PC-9 (cell line): ENCODE results near the gene PPP2R2C. TPM values are rescaled to one million over a fixed set of nuclear protein-coding genes. Genes with fewer than 3 reads are reported as not detected.

Experiments used
- BruUV-seq: library from RNA; stranded (reverse); fragments of 400-500 nt; replicated peaks from 2 replicates; lab custom pipeline; 2021; lab: Mats Ljungman, UMichigan
- CTCF ChIA-PET: fragments of 300-600 bp; sonication (Branson Sonifier 250); formaldehyde crosslinking; loops from one replicate; lab custom pipeline; 2022; ENCODE audit warnings: antibody characterized with exemption; lab: Charles Lee
- POLR2A ChIA-PET: fragments of 300-600 bp; sonication (Branson Sonifier 250); formaldehyde crosslinking; loops from one replicate; lab custom pipeline; 2022; ENCODE audit warnings: antibody characterized with exemption; ENCODE audit not compliant: unreplicated experiment; lab: Charles Lee
- DNase-seq, 2 experiments: peaks; one replicate each; pipeline versions ENCODE4 v3.0.0 to v3.0.0-alpha.2; 2015 to 2022; ENCODE audit warnings: mixed read lengths in 1 of 2
- H2AFZ ChIP-seq: fragments of 200-600 bp; sonication (generic); 2 replicates; pipeline ENCODE4 v1.8.1; 2017; ENCODE audit warnings: antibody characterized with exemption
- H3F3A ChIP-seq: fragments of 200-600 bp; sonication (generic); 2 replicates; pipeline ENCODE4 v1.8.1; 2017; ENCODE audit warnings: antibody characterized with exemption, mild to moderate bottlenecking, low read depth; ENCODE audit not compliant: insufficient read depth
- H3K27ac ChIP-seq: fragments of 200-600 bp; sonication (generic); 2 replicates; pipeline ENCODE4 v1.6.1; 2016; ENCODE audit warnings: mixed run types
- H3K27me3 ChIP-seq: fragments of 200-600 bp; sonication (generic); 2 replicates; pipeline ENCODE4 v1.6.1; 2016; ENCODE audit warnings: low read depth, mixed run types; ENCODE audit not compliant: insufficient read depth
- H3K36me3 ChIP-seq: fragments of 200-600 bp; sonication (generic); 2 replicates; pipeline ENCODE4 v1.6.1; 2016; ENCODE audit warnings: low read depth, mixed run types
- H3K4me1 ChIP-seq: fragments of 200-600 bp; sonication (generic); replicated peaks from 2 replicates; pipeline ENCODE4 v1.6.1; 2016; ENCODE audit warnings: mixed run types; ENCODE audit not compliant: insufficient read depth
- H3K4me2 ChIP-seq: fragments of 200-600 bp; sonication (generic); 2 replicates; pipeline ENCODE4 v1.6.1; 2017; ENCODE audit warnings: mixed run types
- H3K4me3 ChIP-seq: fragments of 200-600 bp; sonication (generic); 2 replicates; pipeline ENCODE4 v1.6.1; 2016; ENCODE audit warnings: mixed run types
- H3K79me2 ChIP-seq: fragments of 200-600 bp; sonication (generic); 2 replicates; pipeline ENCODE4 v1.6.1; 2017; ENCODE audit warnings: low read depth, mixed run types
- H3K9me2 ChIP-seq: fragments of 200-600 bp; sonication (generic); 2 replicates; pipeline ENCODE4 v1.8.1; 2017; ENCODE audit warnings: mild to moderate bottlenecking; ENCODE audit not compliant: insufficient read depth
- H3K9me3 ChIP-seq: fragments of 200-600 bp; sonication (generic); 2 replicates; pipeline ENCODE4 v1.8.1; 2016; ENCODE audit warnings: low read depth; ENCODE audit not compliant: insufficient read depth
- H4K20me1 ChIP-seq: fragments of 200-600 bp; sonication (generic); 2 replicates; pipeline ENCODE4 v1.8.1; 2017; ENCODE audit not compliant: insufficient read depth
- CTCF ChIP-seq: fragments of 200-600 bp; sonication (generic); conservative IDR thresholded peaks from 2 replicates; pipeline ENCODE4 v1.6.1; 2017; ENCODE audit warnings: mixed run types, antibody characterized with exemption, mild to moderate bottlenecking, moderate library complexity
- EZH2 ChIP-seq: fragments of 200-600 bp; sonication (generic); IDR thresholded peaks from 2 replicates; pipeline ENCODE4 v1.8.0; 2017; ENCODE audit warnings: antibody characterized with exemption, low read depth
- intact Hi-C: fragments of 100-400 bp; cut with micrococcal nuclease; formaldehyde crosslinking; loops from one replicate; pipeline ENCODE4 v1.10.0; 2022; ENCODE audit not compliant: unreplicated experiment
- total RNA-seq: library from RNA; stranded (reverse); gene quantifications from 2 replicates; pipeline ENCODE4 v1.2.3, GENCODE V29; 2021

Gene PPP2R2C
- total RNA-seq, 1 experiment from 2014 or later = 40.9 TPM

- Histone ChIP-seq H3K4me1 (no peaks in the 10 kb centered on the region), H3K9me3 (no peaks in the 10 kb centered on the region), H3K9me2 (no peaks in the 10 kb centered on the region), H3K4me2 (no peak overlapping the region), H3K36me3 (no peaks in the 10 kb centered on the region), H2AFZ (no peak overlapping the region), H3K4me3 (no peak overlapping the region), H4K20me1 (no peaks in the 10 kb centered on the region), H3K27ac (no peak overlapping the region), H3F3A (no peaks in the 10 kb centered on the region), H3K27me3 (no peaks in the 10 kb centered on the region), H3K79me2 (no peaks in the 10 kb centered on the region)
- intact Hi-C loops = no loop called here
- ChIA-PET CTCF (no interaction called here), POLR2A (no interaction called here)
- TF ChIP-seq CTCF (no peak), EZH2 (no peak)
- no peak for DNase-seq
- no TSS peak for BruUV-seq
Observed at GRCh38 chr4:6499238-6499600, 26.8 kb upstream of the PPP2R2C start.

GRCh38 chr4:6498511-6499237, 26.3 kb upstream of the PPP2R2C start:
- no peaks in the 10 kb centered on the region for H3K79me2 ChIP-seq
- H3K27me3 ChIP-seq = no peaks in the 10 kb centered on the region
- H3K4me2 ChIP-seq = no peak overlapping the region
- no peak overlapping the region for H2AFZ ChIP-seq
- no peak overlapping the region for H3K27ac ChIP-seq
- no TSS peak for BruUV-seq
- no peaks in the 10 kb centered on the region for H3K9me2 ChIP-seq
- no peaks in the 10 kb centered on the region for H3K4me1 ChIP-seq
- ChIA-PET POLR2A (no interaction called here), CTCF (no interaction called here)
- H3K4me3 ChIP-seq = no peak overlapping the region
- H3K9me3 ChIP-seq = no peaks in the 10 kb centered on the region
- DNase-seq = no peak
- no peaks in the 10 kb centered on the region for H3F3A ChIP-seq
- intact Hi-C loops = no loop called here
- H3K36me3 ChIP-seq = no peaks in the 10 kb centered on the region
- TF ChIP-seq EZH2 (no peak), CTCF (no peak)
- H4K20me1 ChIP-seq = no peaks in the 10 kb centered on the region

- CTCF ChIA-PET = no interaction called here
- H3K36me3 ChIP-seq = no peaks in the 10 kb centered on the region
- no peak overlapping the region for H3K4me2 ChIP-seq
- H3K4me3 ChIP-seq = no peak overlapping the region
- H3K27me3 ChIP-seq = no peaks in the 10 kb centered on the region
- no peaks in the 10 kb centered on the region for H3F3A ChIP-seq
- H2AFZ ChIP-seq = no peak overlapping the region
- no peaks in the 10 kb centered on the region for H3K9me3 ChIP-seq
- H3K79me2 ChIP-seq = no peaks in the 10 kb centered on the region
- no peak overlapping the region for H3K27ac ChIP-seq
- BruUV-seq = no TSS peak
- TF ChIP-seq EZH2 (no peak), CTCF (no peak)
- H3K4me1 ChIP-seq = no peaks in the 10 kb centered on the region
- intact Hi-C loops = no loop called here
- POLR2A ChIA-PET = no interaction called here
- DNase-seq = no peak
- no peaks in the 10 kb centered on the region for H4K20me1 ChIP-seq
- H3K9me2 ChIP-seq = no peaks in the 10 kb centered on the region
Observed at GRCh38 chr4:6497796-6498195, 25.4 kb upstream of the PPP2R2C start.
